ENCODE results near the gene PLEKHD1. TPM values are rescaled to one million over a fixed set of nuclear protein-coding genes. Genes with fewer than 3 reads are reported as not detected.
A peak's percentile ranks its signal among the peaks of the same experiment; 100 is the strongest.

The PLEKHD1 gene
- total RNA-seq: 1 to 10 TPM in 1 of 2 donors, under 1 TPM in 1; 0.66 to 3.0 TPM
- polyA plus RNA-seq (ENCODE audit: insufficient read length in 2 of 2): 1 to 10 TPM; 1.4 to 2.3 TPM
- long read RNA-seq, donor 1: 0 reads
- long read RNA-seq, donor 2: 0 reads
- long read RNA-seq, donor 3: 0 reads
- long read RNA-seq, donor 4: 0 reads

- 1% methylated on average over 76 of the region's 86 CpGs for WGBS (ENCODE audit: insufficient coverage)
- peaks cover 15% of the 10 kb centered on the region for H3K4me1 ChIP-seq (ENCODE audit: control insufficient read depth, insufficient read depth, low read length)
- H3K27ac ChIP-seq (ENCODE audit: low read depth, low read length): no peak within 1 kb of the TSS
- DNase-seq (ENCODE audit: low read depth in 4 of 6, low spot score in 6 of 6): peak in 1 of 6 donors; percentile 36
- H3K27me3 ChIP-seq (ENCODE audit: control insufficient read depth, insufficient read depth, low read length): peaks cover 47% of the 10 kb centered on the region
- H3K9me3 ChIP-seq (ENCODE audit: control insufficient read depth, insufficient read depth, low read length): no peaks in the 10 kb centered on the region
- peak within 1 kb of the TSS; percentile 29 for H3K4me3 ChIP-seq (ENCODE audit: low read depth, low read length)
- H3K36me3 ChIP-seq (ENCODE audit: control insufficient read depth, insufficient read depth, low read length): no peaks in the 10 kb centered on the region
Measured at GRCh38 chr14:69484444-69485314, at the start of gene PLEKHD1. TSS of gene PLEKHD1 (plus strand) at chr14:69484728. CDS start at chr14:69484966, 238 bp downstream.

DNA sequence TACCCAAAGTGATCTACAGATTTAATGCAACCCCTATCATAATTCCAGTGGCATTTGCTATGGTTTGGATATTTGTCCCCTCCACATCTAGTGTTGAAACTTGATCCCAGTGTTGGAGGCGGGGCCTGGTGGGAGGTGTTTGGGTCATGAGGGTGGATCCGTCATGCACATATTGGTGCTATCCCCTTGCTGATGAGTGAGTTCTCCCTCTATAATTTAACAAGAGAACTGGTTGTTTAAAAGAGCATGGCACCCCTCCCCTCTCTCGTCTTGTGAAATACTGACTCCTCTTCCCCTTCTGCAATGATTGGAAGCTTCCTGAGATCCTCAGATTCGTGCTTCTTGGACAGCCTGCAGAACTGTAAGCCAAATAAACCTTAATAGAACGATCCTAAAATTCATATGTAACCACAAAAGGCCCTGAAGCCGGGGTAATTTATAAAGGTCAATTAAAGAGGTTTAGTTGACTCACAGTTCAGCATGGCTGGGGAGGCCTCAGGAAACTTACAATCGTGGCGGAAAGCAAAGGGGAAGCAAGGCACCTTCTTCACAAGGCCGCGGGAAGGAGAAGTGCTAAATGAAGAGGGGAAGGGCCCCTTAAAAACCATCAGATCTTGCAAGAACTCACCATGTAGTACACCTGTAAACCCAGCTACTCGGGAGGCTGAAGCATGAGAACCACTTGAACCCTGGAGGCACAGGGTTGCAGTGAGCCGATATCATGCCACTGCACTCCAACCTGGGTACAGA lies 44.8 kb upstream of the PLEKHD1 start:
- Histone ChIP-seq H3K4me1 (ENCODE audit: control insufficient read depth, insufficient read depth, low read length) (no peaks in the 10 kb centered on the region), H3K9me3 (ENCODE audit: control insufficient read depth, insufficient read depth, low read length) (no peaks in the 10 kb centered on the region), H3K4me3 (ENCODE audit: low read depth, low read length) (no peak overlapping the region), H3K27me3 (ENCODE audit: control insufficient read depth, insufficient read depth, low read length) (no peaks in the 10 kb centered on the region), H3K36me3 (ENCODE audit: control insufficient read depth, insufficient read depth, low read length) (peaks cover 3% of the 10 kb centered on the region), H3K27ac (ENCODE audit: low read depth, low read length) (no peak overlapping the region)
- no peak for DNase-seq (ENCODE audit: low read depth in 4 of 6, low spot score in 6 of 6)
- WGBS (ENCODE audit: insufficient coverage): 100% methylated on average over 4 of the region's 12 CpGs

DNA sequence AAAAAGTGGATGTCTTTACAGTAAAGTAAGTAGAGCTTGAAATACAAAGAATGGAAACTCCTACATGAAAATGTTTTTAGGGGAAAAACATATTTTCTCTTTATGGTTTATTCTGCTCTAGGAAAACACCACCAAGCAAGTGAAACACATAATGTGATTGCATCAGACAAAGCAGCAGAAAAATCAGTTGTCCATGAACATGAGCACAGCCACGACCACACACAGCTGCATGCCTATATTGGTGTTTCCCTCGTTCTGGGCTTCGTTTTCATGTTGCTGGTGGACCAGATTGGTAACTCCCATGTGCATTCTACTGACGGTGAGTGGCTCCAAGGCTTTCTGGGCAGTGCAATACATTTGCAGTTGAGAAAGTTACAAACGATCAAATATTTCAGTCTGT lies 42.6 kb upstream of the PLEKHD1 start:
- Histone ChIP-seq H3K9me3 (ENCODE audit: control insufficient read depth, insufficient read depth, low read length) (no peaks in the 10 kb centered on the region), H3K4me1 (ENCODE audit: control insufficient read depth, insufficient read depth, low read length) (no peaks in the 10 kb centered on the region), H3K4me3 (ENCODE audit: low read depth, low read length) (no peak overlapping the region), H3K36me3 (ENCODE audit: control insufficient read depth, insufficient read depth, low read length) (peaks cover 3% of the 10 kb centered on the region), H3K27me3 (ENCODE audit: control insufficient read depth, insufficient read depth, low read length) (no peaks in the 10 kb centered on the region), H3K27ac (ENCODE audit: low read depth, low read length) (no peak overlapping the region)
- 78% methylated on average over 5 of the region's 5 CpGs for WGBS (ENCODE audit: insufficient coverage)
- peak in 1 of 6 donors; percentile 1 for DNase-seq (ENCODE audit: low read depth in 4 of 6, low spot score in 6 of 6)

DNA sequence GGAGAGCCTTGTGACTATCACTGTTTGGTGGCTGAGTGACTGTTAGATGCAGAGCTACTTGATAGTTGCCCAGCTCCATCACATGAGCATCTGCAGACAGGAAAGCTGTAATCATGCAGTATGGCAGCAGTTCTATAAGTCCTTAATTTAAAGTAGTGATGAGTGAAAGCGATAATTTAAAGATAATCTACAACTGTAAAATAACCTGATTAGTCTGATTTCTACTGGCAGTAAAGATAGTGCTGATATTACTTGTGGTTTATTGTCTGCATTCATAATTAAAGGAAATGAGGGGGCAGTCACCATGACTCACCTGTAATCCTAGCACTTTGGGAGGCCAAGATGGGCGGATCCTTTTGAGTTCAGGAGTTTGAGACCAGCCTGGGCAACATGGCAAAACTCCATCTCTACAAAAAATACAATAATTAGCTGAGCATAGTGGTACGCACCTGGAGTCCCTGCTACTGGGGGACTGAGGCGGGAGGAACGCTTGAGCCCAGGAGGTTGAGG lies 41.2 kb upstream of the PLEKHD1 start:
- Histone ChIP-seq H3K27ac (ENCODE audit: low read depth, low read length) (no peak overlapping the region), H3K4me3 (ENCODE audit: low read depth, low read length) (no peak overlapping the region), H3K9me3 (ENCODE audit: control insufficient read depth, insufficient read depth, low read length) (no peaks in the 10 kb centered on the region), H3K27me3 (ENCODE audit: control insufficient read depth, insufficient read depth, low read length) (no peaks in the 10 kb centered on the region), H3K36me3 (ENCODE audit: control insufficient read depth, insufficient read depth, low read length) (peaks cover 3% of the 10 kb centered on the region), H3K4me1 (ENCODE audit: control insufficient read depth, insufficient read depth, low read length) (no peaks in the 10 kb centered on the region)
- WGBS (ENCODE audit: insufficient coverage): 100% methylated on average over 2 of the region's 5 CpGs
- DNase-seq (ENCODE audit: low read depth in 4 of 6, low spot score in 6 of 6): no peak

DNA sequence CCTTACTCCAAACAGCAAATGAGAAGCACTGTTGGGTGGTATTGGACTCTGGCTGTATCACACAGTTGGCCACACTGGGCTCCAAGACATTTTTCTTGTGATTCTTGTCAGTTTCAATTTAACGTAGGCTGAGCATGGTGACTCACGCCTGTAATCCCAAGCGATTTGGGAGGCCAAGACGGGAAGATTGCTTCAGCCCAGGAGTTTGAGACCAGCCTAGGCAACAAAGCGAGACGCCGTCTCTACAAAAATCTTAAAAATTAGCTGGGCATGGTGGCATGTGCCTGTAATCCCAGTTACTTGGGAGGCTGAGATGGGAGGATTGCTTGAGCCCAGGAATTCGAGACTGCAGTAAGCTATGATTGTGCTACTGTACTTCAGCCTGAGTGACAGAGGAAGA lies 35.3 kb upstream of the PLEKHD1 start:
- 98% methylated on average over 8 of the region's 8 CpGs for WGBS (ENCODE audit: insufficient coverage)
- no peak for DNase-seq (ENCODE audit: low read depth in 4 of 6, low spot score in 6 of 6)
- Histone ChIP-seq H3K27ac (ENCODE audit: low read depth, low read length) (no peak overlapping the region), H3K27me3 (ENCODE audit: control insufficient read depth, insufficient read depth, low read length) (no peaks in the 10 kb centered on the region), H3K9me3 (ENCODE audit: control insufficient read depth, insufficient read depth, low read length) (no peaks in the 10 kb centered on the region), H3K4me3 (ENCODE audit: low read depth, low read length) (no peak overlapping the region), H3K36me3 (ENCODE audit: control insufficient read depth, insufficient read depth, low read length) (no peaks in the 10 kb centered on the region), H3K4me1 (ENCODE audit: control insufficient read depth, insufficient read depth, low read length) (no peaks in the 10 kb centered on the region)

GRCh38 chr14:69451941-69452340 lies 32.6 kb upstream of the PLEKHD1 start:
- no peak overlapping the region for H3K27ac ChIP-seq (ENCODE audit: low read depth, low read length)
- no peaks in the 10 kb centered on the region for H3K27me3 ChIP-seq (ENCODE audit: control insufficient read depth, insufficient read depth, low read length)
- H3K36me3 ChIP-seq (ENCODE audit: control insufficient read depth, insufficient read depth, low read length): peaks cover 3% of the 10 kb centered on the region
- DNase-seq (ENCODE audit: low read depth in 4 of 6, low spot score in 6 of 6): no peak
- WGBS (ENCODE audit: insufficient coverage): no CpG with 5 or more reads among the region's 2 CpGs
- no peaks in the 10 kb centered on the region for H3K9me3 ChIP-seq (ENCODE audit: control insufficient read depth, insufficient read depth, low read length)
- no peak overlapping the region for H3K4me3 ChIP-seq (ENCODE audit: low read depth, low read length)
- no peaks in the 10 kb centered on the region for H3K4me1 ChIP-seq (ENCODE audit: control insufficient read depth, insufficient read depth, low read length)

- Histone ChIP-seq H3K4me1 (ENCODE audit: control insufficient read depth, insufficient read depth, low read length) (no peaks in the 10 kb centered on the region), H3K27me3 (ENCODE audit: control insufficient read depth, insufficient read depth, low read length) (no peaks in the 10 kb centered on the region), H3K27ac (ENCODE audit: low read depth, low read length) (no peak overlapping the region), H3K9me3 (ENCODE audit: control insufficient read depth, insufficient read depth, low read length) (no peaks in the 10 kb centered on the region), H3K4me3 (ENCODE audit: low read depth, low read length) (no peak overlapping the region), H3K36me3 (ENCODE audit: control insufficient read depth, insufficient read depth, low read length) (peaks cover 13% of the 10 kb centered on the region)
- 90% methylated on average over 7 of the region's 11 CpGs for WGBS (ENCODE audit: insufficient coverage)
- no peak for DNase-seq (ENCODE audit: low read depth in 4 of 6, low spot score in 6 of 6)
Measured at GRCh38 chr14:69458350-69458749, 26.2 kb upstream of the PLEKHD1 start.

DNA sequence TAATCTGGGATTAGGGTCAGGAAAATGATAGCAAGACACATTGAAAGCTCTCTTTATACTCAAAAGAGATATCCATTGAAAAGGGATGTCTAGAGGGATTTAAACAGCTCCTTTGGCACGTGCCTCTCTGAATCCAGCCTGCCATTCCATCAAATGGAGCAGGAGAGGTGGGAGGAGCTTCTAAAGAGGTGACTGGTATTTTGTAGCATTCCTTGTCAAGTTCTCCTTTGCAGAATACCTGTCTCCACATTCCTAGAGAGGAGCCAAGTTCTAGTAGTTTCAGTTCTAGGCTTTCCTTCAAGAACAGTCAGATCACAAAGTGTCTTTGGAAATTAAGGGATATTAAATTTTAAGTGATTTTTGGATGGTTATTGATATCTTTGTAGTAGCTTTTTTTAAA lies 25.4 kb upstream of the PLEKHD1 start:
- H3K4me3 ChIP-seq (ENCODE audit: low read depth, low read length): no peak overlapping the region
- WGBS (ENCODE audit: insufficient coverage): no CpG with 5 or more reads among the region's 1 CpG
- no peaks in the 10 kb centered on the region for H3K9me3 ChIP-seq (ENCODE audit: control insufficient read depth, insufficient read depth, low read length)
- no peak overlapping the region for H3K27ac ChIP-seq (ENCODE audit: low read depth, low read length)
- DNase-seq (ENCODE audit: low read depth in 4 of 6, low spot score in 6 of 6): no peak
- H3K4me1 ChIP-seq (ENCODE audit: control insufficient read depth, insufficient read depth, low read length): no peaks in the 10 kb centered on the region
- H3K36me3 ChIP-seq (ENCODE audit: control insufficient read depth, insufficient read depth, low read length): peaks cover 13% of the 10 kb centered on the region
- H3K27me3 ChIP-seq (ENCODE audit: control insufficient read depth, insufficient read depth, low read length): no peaks in the 10 kb centered on the region

- Histone ChIP-seq H3K4me3 (ENCODE audit: low read depth, low read length) (no peak overlapping the region), H3K27ac (ENCODE audit: low read depth, low read length) (no peak overlapping the region), H3K27me3 (ENCODE audit: control insufficient read depth, insufficient read depth, low read length) (no peaks in the 10 kb centered on the region), H3K4me1 (ENCODE audit: control insufficient read depth, insufficient read depth, low read length) (no peaks in the 10 kb centered on the region), H3K9me3 (ENCODE audit: control insufficient read depth, insufficient read depth, low read length) (no peaks in the 10 kb centered on the region), H3K36me3 (ENCODE audit: control insufficient read depth, insufficient read depth, low read length) (peaks cover 13% of the 10 kb centered on the region)
- DNase-seq (ENCODE audit: low read depth in 4 of 6, low spot score in 6 of 6): peak; percentile 24 to 93 (median 55)
- WGBS (ENCODE audit: insufficient coverage): 33% methylated on average over 3 of the region's 4 CpGs
Measured at GRCh38 chr14:69460093-69460701, 24.3 kb upstream of the PLEKHD1 start.
